ENCODE measurements around the gene NVL.
A peak's percentile ranks its signal among the peaks of the same experiment; 100 is the strongest.

Gene NVL

DNA sequence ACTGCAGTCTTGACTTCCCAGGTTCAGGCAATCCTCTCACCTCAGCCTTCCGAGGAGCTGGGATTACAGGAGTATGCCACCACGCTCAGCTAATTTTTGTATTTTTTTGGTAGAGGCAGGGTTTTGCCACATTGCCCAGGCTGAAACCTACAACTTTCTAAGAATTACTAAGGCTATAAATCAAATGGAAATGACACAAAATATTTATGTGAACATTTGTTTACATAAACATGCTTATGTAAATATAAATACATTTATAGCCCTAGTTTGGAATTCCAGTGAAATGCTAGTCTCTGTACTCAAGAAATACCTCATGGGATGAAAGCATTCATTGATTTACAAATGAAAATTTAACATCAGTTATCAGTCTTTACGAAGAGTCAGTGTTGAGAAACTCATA is 47.8 kb downstream of the NVL start:
- no peak overlapping the region for H3K4me3 ChIP-seq (replicated peaks; ENCODE audit: low read depth, low read length)
- no peak for DNase-seq (ENCODE audit: low read depth)
- no peak for TF ChIP-seq CTCF (IDR thresholded peaks at IDR 0.05; ENCODE audit: low read length, missing control alignments)

DNA sequence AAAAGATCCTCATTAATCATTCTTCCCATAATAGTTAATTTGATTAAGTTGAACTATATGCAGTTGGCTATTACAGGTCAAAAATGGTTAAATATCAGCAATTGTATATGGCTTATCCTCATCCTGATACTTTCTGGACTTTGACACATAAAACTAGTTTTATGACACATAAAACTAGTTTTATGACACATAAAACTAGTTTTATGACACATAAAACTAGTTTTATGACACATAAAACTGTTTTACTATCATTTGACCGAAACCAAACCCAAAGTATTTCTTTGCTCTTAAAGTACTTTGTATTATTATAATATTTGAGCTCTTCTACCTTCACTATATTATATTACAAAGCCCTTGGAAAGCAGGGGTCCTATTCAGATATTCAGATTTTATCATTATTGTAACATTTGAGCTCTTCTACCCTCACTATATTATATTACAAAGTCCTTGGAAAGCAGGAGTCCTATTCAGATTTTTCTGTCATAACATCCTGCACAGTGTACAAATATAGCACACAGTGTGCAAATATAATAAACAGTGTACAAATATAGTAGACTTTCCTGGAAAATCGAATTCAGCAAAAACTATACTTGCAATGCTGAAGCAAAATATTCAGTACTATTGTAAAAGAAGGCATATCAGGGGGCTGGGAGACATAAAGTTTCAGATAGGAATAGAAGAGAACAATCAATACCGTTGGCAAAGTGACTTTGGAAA is 53.0 kb downstream of the NVL start:
- H3K4me3 ChIP-seq (replicated peaks; ENCODE audit: low read depth, low read length), result no peak overlapping the region
- TF ChIP-seq CTCF (IDR thresholded peaks at IDR 0.05; ENCODE audit: low read length, missing control alignments), result no peak
- no peak for DNase-seq (ENCODE audit: low read depth)

DNA sequence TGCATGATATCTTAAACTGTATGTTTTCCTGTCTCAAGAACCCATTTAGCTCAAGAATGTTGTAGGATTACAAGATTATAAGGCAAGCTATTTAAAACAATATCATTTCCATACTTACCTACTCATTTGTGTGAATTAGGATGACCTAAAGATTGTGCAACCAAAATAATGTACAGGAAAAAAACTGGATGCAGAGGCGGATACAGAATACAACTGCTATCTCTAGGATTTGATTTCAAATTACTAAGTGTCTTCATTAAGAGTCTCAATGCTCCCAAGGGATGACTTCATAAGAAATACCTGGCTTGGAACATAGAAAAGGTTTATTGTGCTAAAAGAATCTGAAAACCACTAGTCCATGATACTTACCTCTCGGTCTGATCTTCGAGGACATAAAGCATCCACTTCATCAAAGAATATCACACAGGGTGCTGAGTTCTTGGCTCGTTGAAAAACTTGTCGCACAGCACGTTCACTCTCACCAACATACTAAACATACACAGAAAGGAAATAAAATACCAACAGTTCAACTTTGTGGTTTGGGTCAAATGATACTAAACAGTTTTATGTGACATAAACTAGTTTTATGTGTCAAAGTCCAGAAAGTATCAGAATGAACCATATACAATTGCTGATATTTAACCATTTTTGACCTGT is 54.9 kb downstream of the NVL start:
- no peak for DNase-seq (ENCODE audit: low read depth)
- no peak for TF ChIP-seq CTCF (IDR thresholded peaks at IDR 0.05; ENCODE audit: low read length, missing control alignments)

DNA sequence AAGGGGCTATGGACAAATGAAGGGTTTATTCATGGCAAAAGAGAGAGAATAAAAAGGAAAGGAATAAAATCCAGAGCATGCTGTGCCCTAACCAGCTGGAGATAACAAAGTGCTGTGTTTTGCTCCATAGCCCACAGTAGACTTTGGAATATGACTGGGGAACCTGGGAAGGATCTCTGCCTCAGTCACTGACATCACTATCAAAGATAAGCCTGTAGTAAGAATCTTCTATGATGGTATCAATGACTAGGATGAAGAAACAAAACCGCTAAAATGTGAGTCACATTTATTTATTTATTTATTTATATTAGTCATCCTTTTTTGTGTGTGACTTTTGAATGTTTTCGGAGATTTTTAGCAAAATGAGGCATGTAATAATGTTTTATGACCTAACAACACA is 56.3 kb downstream of the NVL start:
- peak; percentile 77 for DNase-seq (ENCODE audit: low read depth)
- no peak for TF ChIP-seq CTCF (IDR thresholded peaks at IDR 0.05; ENCODE audit: low read length, missing control alignments)
- no peak overlapping the region for H3K4me3 ChIP-seq (replicated peaks; ENCODE audit: low read depth, low read length)

More for the DNA sequence above, 54.9 kb downstream of the NVL start:
- no peak overlapping the region for H3K4me3 ChIP-seq (replicated peaks; ENCODE audit: low read depth, low read length)

- H3K4me3 ChIP-seq (replicated peaks; ENCODE audit: low read depth, low read length), result no peak overlapping the region
- no peak for TF ChIP-seq CTCF (IDR thresholded peaks at IDR 0.05; ENCODE audit: low read length, missing control alignments)
- DNase-seq (ENCODE audit: low read depth), result no peak
These were observed 58.9 kb downstream of the NVL start for GRCh38 chr1:224271106-224271505.

GRCh38 chr1:224267925-224268324 is 62.0 kb downstream of the NVL start:
- H3K4me3 ChIP-seq (replicated peaks; ENCODE audit: low read depth, low read length), result no peak overlapping the region
- no peak for DNase-seq (ENCODE audit: low read depth)
- TF ChIP-seq CTCF (IDR thresholded peaks at IDR 0.05; ENCODE audit: low read length, missing control alignments), result no peak
